GM20000 (cell line): Measurements from ENCODE around the gene TMEM176B.

ENCODE experiments used
- DNase-seq: peaks from one replicate; pipeline ENCODE4 v3.0.0; 2012; ENCODE audit warnings: low spot score
- TF ChIP-seq, protein P1 (sequence below): IDR thresholded peaks from 2 replicates; pipeline ENCODE4 v1.5.1; 2012; ENCODE audit warnings: mild to moderate bottlenecking, control low read depth; ENCODE audit errors: extremely low read depth, missing control alignments

Gene TMEM176B

DNA sequence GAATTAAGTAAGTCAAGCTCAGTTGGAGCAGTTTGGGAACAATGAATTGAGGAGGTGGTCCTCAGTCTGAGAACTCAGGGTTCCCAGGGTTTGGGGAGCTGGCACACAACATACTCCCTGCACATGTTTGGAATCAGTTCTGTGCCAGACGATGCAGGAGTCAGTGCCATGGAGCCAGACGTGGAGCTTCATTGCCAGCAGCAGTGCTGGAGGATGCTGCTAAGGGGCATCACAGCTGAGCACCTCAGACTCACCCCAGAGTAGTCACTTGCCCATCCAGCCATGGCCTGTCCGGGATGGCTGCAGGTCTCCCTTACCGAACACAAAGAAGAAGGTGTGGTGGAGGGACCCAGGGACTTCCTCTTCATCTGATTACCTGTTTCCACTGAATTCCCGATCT, 55.1 kb downstream of the TMEM176B start:
- no peak for DNase-seq
- TF ChIP-seq, protein P1, sequence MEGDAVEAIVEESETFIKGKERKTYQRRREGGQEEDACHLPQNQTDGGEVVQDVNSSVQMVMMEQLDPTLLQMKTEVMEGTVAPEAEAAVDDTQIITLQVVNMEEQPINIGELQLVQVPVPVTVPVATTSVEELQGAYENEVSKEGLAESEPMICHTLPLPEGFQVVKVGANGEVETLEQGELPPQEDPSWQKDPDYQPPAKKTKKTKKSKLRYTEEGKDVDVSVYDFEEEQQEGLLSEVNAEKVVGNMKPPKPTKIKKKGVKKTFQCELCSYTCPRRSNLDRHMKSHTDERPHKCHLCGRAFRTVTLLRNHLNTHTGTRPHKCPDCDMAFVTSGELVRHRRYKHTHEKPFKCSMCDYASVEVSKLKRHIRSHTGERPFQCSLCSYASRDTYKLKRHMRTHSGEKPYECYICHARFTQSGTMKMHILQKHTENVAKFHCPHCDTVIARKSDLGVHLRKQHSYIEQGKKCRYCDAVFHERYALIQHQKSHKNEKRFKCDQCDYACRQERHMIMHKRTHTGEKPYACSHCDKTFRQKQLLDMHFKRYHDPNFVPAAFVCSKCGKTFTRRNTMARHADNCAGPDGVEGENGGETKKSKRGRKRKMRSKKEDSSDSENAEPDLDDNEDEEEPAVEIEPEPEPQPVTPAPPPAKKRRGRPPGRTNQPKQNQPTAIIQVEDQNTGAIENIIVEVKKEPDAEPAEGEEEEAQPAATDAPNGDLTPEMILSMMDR, result no peak

DNA sequence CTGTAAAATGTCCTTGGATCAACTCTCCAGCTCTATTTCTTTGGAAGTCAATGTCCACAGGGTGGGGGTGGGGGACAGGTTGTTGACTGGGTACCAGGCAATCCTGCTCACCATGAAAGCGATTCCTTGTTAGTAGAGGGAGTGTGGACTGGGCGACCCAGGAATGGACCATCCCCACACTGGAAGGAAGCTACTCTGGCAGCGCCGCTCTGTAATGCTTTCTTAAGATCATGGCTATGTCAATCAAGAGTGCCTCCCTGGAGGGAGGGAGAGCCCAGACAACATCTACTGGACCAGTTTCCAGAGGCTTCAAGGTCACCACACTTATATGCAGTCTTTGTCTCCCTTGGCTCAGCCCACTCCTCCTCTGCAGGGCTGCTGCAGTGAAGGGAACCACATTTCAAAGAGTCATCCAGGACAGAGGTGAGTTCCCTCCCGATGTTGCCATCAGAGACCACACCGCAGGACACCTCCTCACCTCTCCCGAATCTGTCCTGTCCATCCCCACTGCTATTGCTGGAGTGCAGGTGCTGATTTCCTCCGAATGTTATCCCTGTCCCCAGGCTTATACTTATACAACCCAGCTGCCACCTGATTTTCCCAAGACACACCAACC, 56.0 kb downstream of the TMEM176B start:
- TF ChIP-seq, protein P1, result no peak
- no peak for DNase-seq

DNA sequence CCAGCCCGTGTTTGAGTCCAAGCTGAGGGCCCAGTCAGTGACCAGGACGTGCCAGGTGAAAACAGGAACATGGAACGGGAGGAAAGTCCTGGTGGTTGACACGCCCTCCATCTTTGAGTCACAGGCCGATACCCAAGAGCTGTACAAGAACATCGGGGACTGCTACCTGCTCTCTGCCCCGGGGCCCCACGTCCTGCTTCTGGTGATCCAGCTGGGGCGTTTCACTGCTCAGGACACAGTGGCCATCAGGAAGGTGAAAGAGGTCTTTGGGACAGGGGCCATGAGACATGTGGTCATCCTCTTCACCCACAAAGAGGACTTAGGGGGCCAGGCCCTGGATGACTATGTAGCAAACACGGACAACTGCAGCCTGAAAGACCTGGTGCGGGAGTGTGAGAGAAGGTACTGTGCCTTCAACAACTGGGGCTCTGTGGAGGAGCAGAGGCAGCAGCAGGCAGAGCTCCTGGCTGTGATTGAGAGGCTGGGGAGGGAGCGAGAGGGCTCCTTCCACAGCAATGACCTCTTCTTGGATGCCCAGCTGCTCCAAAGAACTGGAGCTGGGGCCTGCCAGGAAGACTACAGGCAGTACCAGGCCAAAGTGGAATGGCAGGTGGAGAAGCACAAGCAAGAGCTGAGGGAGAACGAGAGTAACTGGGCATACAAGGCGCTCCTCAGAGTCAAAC, 57.7 kb downstream of the TMEM176B start:
- DNase-seq, result no peak
- TF ChIP-seq, protein P1, result no peak
